ENCODE data around the gene METTL1.
A peak's percentile ranks its signal among the peaks of the same experiment; 100 is the strongest.

The METTL1 gene

GRCh38 chr12:57751788-57752667, 19.9 kb downstream of the METTL1 start, which contains the start of gene CDK4:
TSS of gene CDK4 (minus strand) at chr12:57752310. CDS start at chr12:57751717, 593 bp downstream.
- Histone ChIP-seq H3K9me3 (no peaks in the 10 kb centered on the region), H3K27me3 (no peaks in the 10 kb centered on the region), H3K27ac (peak within 1 kb of the TSS; percentile 86 to 95), H3K4me3 (peak within 1 kb of the TSS; percentile 65 to 88), H3K36me3 (peaks cover 19 to 39% (median 24%) of the 10 kb centered on the region in 3 donors), H3K4me1 (peaks cover 0 to 32% (median 22%) of the 10 kb centered on the region in 4 donors)
- intact Hi-C loops (cut with DNase I; ENCODE audit: low total_unique reads): no loop called here
- DNase-seq: peak; percentile 99 to 100
- peak in 1 of 2 experiments; percentile 17 for TF ChIP-seq CTCF (IDR thresholded peaks at IDR 0.05)

- Histone ChIP-seq H3K4me1 (peaks cover 0 to 32% (median 22%) of the 10 kb centered on the region in 4 donors), H3K27ac (peak overlapping the region; percentile 86 to 95), H3K36me3 (peaks cover 23 to 45% (median 27%) of the 10 kb centered on the region in 3 donors), H3K27me3 (no peaks in the 10 kb centered on the region), H3K9me3 (no peaks in the 10 kb centered on the region), H3K4me3 (peak overlapping the region; percentile 65 to 88)
- TF ChIP-seq CTCF (IDR thresholded peaks at IDR 0.05): no peak
- intact Hi-C loops (cut with DNase I; ENCODE audit: low total_unique reads): no loop called here
- DNase-seq: no peak
Observed at GRCh38 chr12:57751432-57751787, 20.5 kb downstream of the METTL1 start.

GRCh38 chr12:57750561-57751431, 21.1 kb downstream of the METTL1 start:
- peak overlapping the region; percentile 65 to 88 for H3K4me3 ChIP-seq
- H3K27me3 ChIP-seq: no peaks in the 10 kb centered on the region
- H3K36me3 ChIP-seq: peaks cover 23 to 49% (median 27%) of the 10 kb centered on the region in 3 donors
- no peak for TF ChIP-seq CTCF (IDR thresholded peaks at IDR 0.05)
- H3K27ac ChIP-seq: peak overlapping the region; percentile 86 to 95
- H3K4me1 ChIP-seq: peaks cover 0 to 31% (median 21%) of the 10 kb centered on the region in 4 donors
- no peaks in the 10 kb centered on the region for H3K9me3 ChIP-seq
- intact Hi-C loops (cut with DNase I; ENCODE audit: low total_unique reads): no loop called here
- no peak for DNase-seq

- Histone ChIP-seq H3K36me3 (peaks cover 23 to 49% (median 27%) of the 10 kb centered on the region in 3 donors), H3K4me1 (peaks cover 0 to 29% (median 24%) of the 10 kb centered on the region in 4 donors), H3K27ac (no peak overlapping the region), H3K9me3 (no peaks in the 10 kb centered on the region), H3K27me3 (no peaks in the 10 kb centered on the region), H3K4me3 (no peak overlapping the region)
- no peak for DNase-seq
- intact Hi-C loops (cut with DNase I; ENCODE audit: low total_unique reads): no loop called here
- TF ChIP-seq CTCF (IDR thresholded peaks at IDR 0.05): no peak
Observed at GRCh38 chr12:57749061-57749460, 22.8 kb downstream of the METTL1 start.

- Histone ChIP-seq H3K27ac (peak overlapping the region in 1 of 2 donors; percentile 98), H3K27me3 (peaks cover 0 to 12% of the 10 kb centered on the region in 2 donors), H3K9me3 (no peaks in the 10 kb centered on the region), H3K4me1 (peaks cover 0 to 18% (median 13%) of the 10 kb centered on the region in 4 donors), H3K36me3 (peaks cover 23 to 49% (median 27%) of the 10 kb centered on the region in 3 donors), H3K4me3 (peak overlapping the region in 1 of 2 donors; percentile 97)
- TF ChIP-seq CTCF (IDR thresholded peaks at IDR 0.05): no peak
- intact Hi-C loops (cut with DNase I; ENCODE audit: low total_unique reads): no loop called here
- no peak for DNase-seq
Observed at GRCh38 chr12:57746025-57746424, 25.9 kb downstream of the METTL1 start.
